ENCODE measurements around the gene SYTL1. TPM values are rescaled to one million over a fixed set of nuclear protein-coding genes. Genes with fewer than 3 reads are reported as not detected.

The SYTL1 gene
- total and polyA plus RNA-seq, 9 of the 15 experiments (the other 6 are each of a cell fraction or from before 2014, with no cell fraction given), result 0.04 to 9.3 (median 1.7) TPM

DNA sequence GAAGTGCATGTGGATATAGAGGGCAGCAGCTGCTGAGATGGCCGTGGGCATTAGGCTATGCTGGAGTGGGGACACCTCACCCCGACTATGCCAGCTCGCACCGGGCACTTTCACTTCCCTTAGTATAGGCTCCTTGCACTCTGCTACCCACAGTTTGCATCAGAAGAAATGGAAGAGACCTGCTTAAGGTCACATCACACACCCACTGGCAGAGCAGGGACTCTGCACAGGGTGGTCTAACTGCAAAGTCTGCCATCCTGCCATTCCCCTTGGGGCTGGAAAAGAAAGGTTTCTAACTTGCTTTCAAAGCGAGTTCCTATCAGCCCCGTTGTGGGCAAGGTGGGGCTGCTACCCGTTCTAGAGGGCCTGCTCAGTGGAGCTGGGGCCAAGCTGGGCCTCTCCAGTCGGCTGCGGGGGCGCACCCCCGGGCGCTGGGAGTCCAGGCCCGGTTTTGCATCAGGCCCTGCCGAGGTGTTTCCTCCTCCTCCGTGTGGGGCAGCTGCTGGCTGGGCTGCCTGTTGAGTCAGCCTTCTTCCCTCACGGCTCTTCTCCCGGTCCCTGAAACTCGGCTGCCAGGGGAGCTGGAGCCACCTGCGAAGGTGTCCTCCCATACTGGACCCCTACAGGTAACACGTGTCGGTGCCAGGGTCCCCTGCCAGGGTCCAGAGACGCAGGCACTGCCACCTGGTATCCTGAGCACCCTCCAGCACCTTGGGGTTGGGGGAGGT is at the start of gene SYTL1 (continued):
- TF ChIP-seq, protein P1, sequence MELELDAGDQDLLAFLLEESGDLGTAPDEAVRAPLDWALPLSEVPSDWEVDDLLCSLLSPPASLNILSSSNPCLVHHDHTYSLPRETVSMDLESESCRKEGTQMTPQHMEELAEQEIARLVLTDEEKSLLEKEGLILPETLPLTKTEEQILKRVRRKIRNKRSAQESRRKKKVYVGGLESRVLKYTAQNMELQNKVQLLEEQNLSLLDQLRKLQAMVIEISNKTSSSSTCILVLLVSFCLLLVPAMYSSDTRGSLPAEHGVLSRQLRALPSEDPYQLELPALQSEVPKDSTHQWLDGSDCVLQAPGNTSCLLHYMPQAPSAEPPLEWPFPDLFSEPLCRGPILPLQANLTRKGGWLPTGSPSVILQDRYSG (tag; conservative IDR thresholded peaks at IDR 0.05; ENCODE audit: low read depth), result no peak
- TF ChIP-seq TCF3 (CRISPR knock-in tag; IDR thresholded peaks at IDR 0.05) (no peak), KDM4B (IDR thresholded peaks at IDR 0.05; ENCODE audit: borderline replicate concordance in 2 of 2, low read depth in 1 of 2) (no peak), MEIS2 (IDR thresholded peaks at IDR 0.05; ENCODE audit: partially characterized antibody) (no peak), PHTF2 (CRISPR knock-in tag; IDR thresholded peaks at IDR 0.05) (no peak), FOXA3 (CRISPR knock-in tag; conservative IDR thresholded peaks at IDR 0.05 in 1 of 2, IDR thresholded peaks at IDR 0.05 in 1 of 2) (no peak), ZC3H4 (CRISPR knock-in tag; IDR thresholded peaks at IDR 0.05; ENCODE audit: borderline replicate concordance) (no peak), BRD4 (IDR thresholded peaks at IDR 0.05) (no peak), SAP30 (IDR thresholded peaks at IDR 0.05; ENCODE audit: borderline replicate concordance, insufficient read depth, low read depth, low read length, poor library complexity, severe bottlenecking) (peak; percentile 30), RBM34 (IDR thresholded peaks at IDR 0.05; ENCODE audit: borderline replicate concordance, insufficient read depth, low read length) (no peak), CREBBP (IDR thresholded peaks at IDR 0.05; ENCODE audit: low read depth, low read length) (no peak), HCFC1 (IDR thresholded peaks at IDR 0.05; ENCODE audit: low read depth, low read length) (no peak; the same call in 1 of the 2 replicates), HNRNPH1 (optimal IDR thresholded peaks at IDR 0.05; ENCODE audit: low read depth, low read length) (no peak)
- TF ChIP-seq, protein P2, sequence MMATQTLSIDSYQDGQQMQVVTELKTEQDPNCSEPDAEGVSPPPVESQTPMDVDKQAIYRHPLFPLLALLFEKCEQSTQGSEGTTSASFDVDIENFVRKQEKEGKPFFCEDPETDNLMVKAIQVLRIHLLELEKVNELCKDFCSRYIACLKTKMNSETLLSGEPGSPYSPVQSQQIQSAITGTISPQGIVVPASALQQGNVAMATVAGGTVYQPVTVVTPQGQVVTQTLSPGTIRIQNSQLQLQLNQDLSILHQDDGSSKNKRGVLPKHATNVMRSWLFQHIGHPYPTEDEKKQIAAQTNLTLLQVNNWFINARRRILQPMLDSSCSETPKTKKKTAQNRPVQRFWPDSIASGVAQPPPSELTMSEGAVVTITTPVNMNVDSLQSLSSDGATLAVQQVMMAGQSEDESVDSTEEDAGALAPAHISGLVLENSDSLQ (IDR thresholded peaks at IDR 0.05), result no peak
- TF ChIP-seq, protein P3, sequence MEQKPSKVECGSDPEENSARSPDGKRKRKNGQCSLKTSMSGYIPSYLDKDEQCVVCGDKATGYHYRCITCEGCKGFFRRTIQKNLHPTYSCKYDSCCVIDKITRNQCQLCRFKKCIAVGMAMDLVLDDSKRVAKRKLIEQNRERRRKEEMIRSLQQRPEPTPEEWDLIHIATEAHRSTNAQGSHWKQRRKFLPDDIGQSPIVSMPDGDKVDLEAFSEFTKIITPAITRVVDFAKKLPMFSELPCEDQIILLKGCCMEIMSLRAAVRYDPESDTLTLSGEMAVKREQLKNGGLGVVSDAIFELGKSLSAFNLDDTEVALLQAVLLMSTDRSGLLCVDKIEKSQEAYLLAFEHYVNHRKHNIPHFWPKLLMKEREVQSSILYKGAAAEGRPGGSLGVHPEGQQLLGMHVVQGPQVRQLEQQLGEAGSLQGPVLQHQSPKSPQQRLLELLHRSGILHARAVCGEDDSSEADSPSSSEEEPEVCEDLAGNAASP (IDR thresholded peaks at IDR 0.05), result no peak
- TF ChIP-seq, protein P4, sequence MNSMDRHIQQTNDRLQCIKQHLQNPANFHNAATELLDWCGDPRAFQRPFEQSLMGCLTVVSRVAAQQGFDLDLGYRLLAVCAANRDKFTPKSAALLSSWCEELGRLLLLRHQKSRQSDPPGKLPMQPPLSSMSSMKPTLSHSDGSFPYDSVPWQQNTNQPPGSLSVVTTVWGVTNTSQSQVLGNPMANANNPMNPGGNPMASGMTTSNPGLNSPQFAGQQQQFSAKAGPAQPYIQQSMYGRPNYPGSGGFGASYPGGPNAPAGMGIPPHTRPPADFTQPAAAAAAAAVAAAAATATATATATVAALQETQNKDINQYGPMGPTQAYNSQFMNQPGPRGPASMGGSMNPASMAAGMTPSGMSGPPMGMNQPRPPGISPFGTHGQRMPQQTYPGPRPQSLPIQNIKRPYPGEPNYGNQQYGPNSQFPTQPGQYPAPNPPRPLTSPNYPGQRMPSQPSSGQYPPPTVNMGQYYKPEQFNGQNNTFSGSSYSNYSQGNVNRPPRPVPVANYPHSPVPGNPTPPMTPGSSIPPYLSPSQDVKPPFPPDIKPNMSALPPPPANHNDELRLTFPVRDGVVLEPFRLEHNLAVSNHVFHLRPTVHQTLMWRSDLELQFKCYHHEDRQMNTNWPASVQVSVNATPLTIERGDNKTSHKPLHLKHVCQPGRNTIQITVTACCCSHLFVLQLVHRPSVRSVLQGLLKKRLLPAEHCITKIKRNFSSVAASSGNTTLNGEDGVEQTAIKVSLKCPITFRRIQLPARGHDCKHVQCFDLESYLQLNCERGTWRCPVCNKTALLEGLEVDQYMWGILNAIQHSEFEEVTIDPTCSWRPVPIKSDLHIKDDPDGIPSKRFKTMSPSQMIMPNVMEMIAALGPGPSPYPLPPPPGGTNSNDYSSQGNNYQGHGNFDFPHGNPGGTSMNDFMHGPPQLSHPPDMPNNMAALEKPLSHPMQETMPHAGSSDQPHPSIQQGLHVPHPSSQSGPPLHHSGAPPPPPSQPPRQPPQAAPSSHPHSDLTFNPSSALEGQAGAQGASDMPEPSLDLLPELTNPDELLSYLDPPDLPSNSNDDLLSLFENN (IDR thresholded peaks at IDR 0.05; ENCODE audit: low read depth in 2 of 2, low read length in 2 of 2), result no peak
- TF ChIP-seq, protein P5, sequence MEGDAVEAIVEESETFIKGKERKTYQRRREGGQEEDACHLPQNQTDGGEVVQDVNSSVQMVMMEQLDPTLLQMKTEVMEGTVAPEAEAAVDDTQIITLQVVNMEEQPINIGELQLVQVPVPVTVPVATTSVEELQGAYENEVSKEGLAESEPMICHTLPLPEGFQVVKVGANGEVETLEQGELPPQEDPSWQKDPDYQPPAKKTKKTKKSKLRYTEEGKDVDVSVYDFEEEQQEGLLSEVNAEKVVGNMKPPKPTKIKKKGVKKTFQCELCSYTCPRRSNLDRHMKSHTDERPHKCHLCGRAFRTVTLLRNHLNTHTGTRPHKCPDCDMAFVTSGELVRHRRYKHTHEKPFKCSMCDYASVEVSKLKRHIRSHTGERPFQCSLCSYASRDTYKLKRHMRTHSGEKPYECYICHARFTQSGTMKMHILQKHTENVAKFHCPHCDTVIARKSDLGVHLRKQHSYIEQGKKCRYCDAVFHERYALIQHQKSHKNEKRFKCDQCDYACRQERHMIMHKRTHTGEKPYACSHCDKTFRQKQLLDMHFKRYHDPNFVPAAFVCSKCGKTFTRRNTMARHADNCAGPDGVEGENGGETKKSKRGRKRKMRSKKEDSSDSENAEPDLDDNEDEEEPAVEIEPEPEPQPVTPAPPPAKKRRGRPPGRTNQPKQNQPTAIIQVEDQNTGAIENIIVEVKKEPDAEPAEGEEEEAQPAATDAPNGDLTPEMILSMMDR (IDR thresholded peaks at IDR 0.05 in 2 of 3, conservative IDR thresholded peaks at IDR 0.05 in 1 of 3; ENCODE audit: insufficient read depth in 2 of 3, low read depth in 1 of 3, low read length in 3 of 3), result no peak

All from K562 (cell line).